Hematopoietic multipotent progenitor cell treated with erythropoietin and hydrocortisone succinate and interleukin-3 and kit ligand, for 17 days (in vitro differentiated cells): ENCODE results near the gene CORO2B.

Source experiments
- DNase-seq: peaks from one replicate; pipeline ENCODE4 v3.0.0-alpha.2; 2015; ENCODE audit warnings: low spot score

Gene CORO2B

DNA sequence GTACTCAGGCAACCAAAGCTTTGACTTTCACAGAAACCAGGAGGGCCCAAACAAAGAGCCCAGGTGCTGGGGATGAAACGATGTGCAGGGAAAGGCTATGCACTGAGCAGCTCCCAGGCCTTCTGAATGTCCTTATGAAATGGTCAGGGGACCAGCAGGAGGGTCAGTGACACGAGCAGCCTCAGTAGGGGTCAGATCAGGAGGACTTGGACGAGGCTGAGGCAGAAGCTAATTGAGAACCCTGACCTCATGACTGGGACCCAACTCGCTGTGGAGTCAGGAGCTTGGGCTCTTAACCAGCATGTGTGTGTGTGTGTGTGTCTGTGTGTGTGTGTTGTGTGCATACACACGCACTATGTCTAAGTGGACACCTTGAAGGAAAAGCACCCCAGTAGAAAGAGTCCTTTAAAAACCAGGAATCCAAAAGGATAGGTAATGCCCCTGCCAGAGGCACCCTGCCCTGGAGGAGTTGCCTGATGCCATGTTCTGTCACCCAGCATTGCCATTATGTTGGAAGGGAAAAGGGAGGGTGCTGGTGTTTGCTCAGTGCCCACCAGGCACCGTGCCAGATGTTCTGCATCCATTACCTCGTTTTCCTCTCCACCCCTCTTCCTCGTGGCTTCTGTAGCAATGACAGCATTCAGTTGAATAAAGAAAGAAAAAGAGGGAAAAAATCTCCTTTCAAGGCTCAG, 50.9 kb downstream of the CORO2B start:
- no peak for DNase-seq

DNA sequence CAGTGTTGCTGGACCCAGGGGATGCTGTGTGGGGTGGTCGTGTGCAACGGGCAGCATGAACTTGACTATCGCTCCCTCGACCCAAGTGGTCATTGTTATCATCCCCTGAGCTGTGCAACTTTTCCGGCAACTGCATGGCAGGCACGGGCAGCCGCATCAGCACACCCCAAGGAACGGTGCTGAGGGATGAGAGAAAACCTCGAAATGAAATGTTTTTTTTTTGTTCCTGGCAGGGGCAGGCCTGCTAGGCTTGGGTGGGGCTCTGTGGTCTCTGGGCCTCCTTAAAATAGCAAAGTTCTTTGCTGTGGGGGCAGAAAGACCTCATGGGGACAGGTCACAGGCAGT, 51.4 kb downstream of the CORO2B start:
- DNase-seq: no peak

DNA sequence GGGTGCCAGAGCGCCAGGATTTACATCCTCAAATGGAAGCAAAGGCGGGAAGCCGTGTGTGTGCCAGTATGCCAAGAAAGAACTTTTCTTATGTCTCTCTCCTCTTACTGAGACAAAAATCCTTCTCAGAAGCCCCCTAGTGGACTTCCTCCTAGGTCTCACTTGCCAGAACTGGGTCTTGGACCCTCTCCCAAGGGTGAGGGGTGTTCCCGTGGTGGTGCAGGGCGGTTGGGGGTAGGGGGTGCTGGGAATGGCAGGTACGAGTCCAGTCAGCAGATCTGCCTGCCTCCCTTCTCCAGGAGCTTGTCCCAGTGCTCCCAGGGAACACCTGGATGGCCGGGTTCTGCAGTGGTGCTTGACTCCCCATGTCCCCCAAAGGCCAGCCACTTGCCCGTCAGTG, 52.0 kb downstream of the CORO2B start:
- DNase-seq: no peak

DNA sequence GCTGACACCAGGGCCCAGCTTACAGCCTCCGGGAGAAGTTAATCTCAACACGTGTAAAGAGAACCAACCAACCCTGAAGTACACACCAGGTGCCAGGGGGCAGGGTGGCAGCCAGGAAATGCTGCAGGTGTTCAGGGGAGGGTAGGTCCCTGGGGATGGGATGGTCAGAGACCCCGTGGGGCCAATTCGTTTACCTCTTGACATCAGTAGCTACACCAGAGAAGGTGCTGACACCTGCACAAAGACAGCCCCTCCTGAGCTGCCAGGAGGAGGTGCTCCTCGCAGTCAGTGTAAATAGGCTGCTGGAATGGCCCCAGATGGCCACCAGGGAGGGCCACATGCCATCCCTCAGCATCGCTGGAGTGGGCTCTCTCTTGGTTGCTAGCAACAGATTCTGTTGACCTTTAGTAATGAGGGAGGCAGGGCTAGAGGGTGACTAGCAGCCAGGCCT, 52.8 kb downstream of the CORO2B start:
- no peak for DNase-seq

DNA sequence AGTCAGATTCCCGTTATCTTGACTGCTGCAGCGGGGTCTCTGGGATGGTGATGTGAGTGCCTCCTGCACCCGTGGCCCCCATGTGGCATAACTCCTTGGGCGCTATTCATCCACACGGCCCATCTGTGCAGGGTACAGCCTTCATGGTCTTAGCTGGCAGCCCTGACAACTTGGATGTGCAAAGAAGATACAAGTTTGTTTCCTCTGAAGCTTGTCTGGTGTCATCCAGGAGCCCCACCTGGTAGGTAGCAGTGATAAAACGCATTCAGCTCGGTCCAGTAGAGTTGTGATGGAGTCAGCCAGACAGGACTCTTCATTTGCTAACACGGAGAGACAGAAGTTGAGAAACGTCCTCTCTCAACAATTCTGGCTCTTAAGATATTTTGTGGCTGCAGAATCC, 53.3 kb downstream of the CORO2B start:
- no peak for DNase-seq

DNA sequence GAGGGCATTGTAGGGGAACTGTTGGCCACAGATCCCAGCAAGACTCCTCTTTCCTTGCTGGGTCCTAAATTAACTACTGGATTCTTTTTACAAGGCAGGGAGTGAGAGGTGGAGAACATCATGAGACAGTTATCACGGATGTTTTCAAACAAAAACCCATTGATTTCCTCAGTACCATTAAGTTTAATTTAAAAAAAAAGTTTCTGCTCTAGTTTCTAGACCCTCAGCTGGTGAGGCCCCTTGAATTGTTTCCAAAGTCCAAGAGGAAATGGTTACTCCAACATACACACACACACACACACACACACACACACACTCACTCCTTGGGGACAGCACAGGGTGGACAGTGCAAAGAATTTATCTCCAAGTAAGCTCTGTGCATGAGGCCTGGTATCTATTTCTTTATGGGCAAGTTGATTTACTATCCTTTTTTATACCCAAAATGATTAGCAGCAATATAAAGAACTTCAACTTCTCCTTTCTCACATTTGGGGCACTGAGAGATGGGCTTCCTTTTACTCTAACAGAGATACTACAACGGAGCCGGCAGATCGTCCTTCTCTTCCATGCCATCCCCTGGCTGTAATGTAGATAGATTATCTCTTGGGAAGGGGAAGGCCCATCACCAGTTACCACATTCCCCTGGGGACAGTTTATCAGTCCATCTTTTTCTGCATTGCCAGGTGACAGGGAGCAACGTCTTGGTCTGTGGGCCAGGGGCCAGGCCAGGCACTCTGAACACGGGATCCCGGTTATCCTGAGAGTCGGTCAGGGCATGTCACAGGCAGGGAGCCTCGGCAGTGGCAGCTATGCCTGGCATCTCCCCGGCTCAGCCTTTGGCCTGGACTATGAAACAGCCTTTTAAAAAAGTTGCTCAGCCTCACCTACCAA, 54.7 kb downstream of the CORO2B start:
- DNase-seq: no peak

DNA sequence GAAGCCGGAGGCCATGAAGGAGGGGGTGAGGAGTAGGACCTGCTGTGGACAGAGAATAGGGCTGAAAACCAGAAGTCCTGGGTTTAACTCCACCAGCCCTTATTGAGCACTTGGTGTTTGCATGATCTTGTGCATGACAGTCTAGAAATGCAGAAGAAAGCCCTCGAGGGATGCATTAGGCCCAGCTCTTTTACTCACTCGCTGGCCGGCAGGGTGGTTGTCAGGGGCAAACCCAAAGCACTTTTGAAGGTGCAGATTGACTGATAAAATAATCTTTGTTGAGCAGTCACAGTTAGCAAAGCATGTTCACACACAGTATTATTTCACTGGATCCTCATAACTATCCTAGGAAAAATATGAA, 55.3 kb downstream of the CORO2B start:
- DNase-seq: no peak

DNA sequence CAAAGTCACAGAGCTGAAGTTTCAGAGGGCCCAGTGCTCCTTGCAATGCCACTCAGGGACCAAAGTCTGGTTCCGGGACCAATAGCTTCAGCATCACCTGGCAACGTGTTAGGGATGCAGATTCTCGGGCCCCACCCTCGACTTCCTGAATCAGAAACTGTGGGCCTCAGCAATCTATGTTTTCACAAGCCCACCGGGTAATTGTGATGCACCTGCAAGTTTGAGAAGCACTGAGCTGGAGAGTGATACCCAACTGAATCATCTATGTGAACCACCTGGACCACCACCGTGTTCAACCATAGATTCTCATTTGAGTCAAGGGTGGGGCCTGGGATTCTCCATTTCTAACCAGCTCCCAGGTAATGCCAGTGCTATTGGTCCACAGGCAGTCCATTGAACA, 55.7 kb downstream of the CORO2B start:
- DNase-seq: no peak

DNA sequence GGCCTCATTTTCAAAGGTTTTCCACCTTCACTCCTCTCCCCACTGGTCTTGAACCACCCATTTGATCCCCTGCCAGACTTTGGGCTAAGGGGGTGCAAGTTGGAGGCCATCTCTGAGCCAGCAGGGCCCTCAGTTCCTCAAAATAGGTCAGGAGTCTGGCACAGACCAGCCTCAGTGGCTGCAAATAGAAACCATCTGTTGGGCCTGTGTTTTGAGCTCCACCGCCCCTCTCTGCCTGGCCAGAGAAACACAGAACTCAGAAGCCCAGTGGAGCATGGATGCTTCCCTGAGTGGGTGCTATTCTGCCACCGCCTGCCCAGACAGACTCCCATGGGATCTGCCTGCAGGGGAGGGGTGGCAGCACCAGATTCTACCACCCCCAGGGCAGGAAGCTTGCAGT, 56.3 kb downstream of the CORO2B start:
- no peak for DNase-seq

DNA sequence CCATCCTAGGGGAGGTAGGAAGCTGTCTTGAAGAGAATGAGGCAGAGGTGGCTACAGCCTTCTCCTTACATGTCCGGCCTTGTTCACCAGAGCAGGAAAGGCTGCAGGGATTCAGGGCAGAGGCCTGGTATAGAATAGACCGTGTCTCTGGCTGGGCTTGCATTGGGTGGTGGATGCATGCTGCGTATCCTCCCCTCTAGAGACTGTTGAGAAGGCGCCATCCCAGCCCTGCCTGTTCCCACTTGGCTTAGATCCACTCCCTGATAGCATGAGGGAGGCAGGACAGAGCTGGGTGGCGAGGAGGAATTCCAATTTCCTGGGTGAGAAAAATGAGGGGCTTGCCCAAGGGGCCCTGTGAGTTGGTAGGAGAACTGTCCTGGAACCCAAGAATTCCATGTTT, 57.5 kb downstream of the CORO2B start:
- no peak for DNase-seq

DNA sequence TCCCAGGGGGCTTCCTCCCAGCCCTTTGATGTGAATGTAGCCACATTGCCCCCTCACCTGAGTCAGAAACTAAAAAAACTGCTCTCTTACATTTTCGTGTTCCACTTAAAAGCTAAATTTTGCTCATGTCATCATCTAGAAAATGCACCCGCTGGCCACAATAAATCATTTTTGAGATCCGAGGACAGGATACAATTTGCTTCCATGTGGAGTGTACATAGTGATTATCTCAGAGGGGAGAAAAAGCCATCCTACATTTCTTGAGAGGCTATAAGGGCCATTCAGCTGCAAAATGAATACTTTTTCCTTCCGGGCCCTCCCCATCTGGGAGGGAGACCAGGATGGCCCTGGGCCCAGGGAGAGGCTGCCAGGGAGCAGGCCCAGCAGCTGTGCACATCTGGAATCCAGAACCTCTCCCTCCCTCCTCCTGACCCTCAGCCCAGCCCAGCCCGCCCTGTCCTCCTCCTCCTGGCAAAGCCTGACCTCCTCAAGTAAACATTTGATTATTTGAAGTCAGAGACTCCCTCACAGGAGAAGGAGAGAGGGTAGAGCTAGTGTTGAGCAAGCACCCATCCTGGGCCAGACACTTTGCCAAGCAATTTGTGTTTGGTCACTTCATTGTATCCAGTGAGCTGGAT, 59.1 kb downstream of the CORO2B start:
- no peak for DNase-seq

DNA sequence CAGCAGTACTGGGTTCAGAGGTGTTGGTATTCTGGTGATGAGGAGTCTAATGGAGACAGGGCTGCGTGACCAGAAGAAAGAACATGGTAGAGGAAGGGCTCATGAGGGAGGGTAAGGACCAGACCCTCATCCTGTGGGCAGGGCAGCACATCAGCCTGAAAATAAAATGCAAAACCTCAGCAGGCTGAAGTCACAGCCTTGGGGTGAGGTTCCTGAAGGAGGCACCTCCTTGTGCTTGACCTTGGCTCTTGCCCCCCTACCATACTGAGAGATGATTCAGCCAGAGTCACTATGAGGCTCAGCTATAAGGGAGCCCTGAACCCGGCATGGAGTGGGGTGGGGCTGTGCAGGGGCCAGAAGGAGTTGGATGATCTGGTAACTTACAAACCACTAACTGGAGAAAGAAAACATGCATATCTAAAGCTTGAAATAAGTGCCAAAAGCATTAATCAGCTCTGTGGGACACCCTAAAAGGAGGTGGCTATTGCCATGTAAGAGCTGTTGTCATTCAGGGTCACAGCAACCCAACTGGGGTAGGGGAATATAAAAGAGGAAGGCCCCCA, 60.2 kb downstream of the CORO2B start:
- no peak for DNase-seq

DNA sequence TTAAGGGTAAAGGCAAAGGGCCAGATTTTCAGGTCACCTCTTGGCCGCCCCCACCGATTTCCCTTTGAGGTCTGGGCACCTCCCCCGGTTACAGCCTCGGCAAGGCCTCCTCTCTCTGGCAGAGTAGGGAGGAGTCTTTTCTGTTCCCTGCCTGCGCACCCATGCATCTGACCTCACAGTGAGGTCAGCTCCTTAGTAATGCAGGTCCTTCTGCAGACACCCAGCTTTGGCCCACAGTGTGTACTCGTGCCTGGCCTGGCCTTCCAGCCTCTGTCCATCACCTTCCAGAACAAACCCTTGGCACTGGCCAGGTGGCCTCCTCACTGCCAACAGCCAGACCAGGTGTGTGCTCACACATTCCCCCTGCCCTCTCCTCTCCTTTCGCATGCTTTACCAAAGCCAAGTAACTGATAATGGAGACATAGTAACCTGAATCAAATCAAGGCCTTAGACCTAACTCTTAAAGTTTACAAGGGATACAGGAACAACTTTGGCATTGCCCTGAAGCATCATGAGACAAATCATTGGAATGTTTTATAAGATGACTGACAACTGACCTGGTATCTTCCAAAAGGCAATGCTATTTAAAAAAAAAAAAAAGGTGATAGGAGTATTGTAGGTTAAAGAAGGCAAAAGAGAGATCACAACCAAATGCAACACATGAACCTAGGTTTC, 61.3 kb downstream of the CORO2B start:
- DNase-seq: no peak

DNA sequence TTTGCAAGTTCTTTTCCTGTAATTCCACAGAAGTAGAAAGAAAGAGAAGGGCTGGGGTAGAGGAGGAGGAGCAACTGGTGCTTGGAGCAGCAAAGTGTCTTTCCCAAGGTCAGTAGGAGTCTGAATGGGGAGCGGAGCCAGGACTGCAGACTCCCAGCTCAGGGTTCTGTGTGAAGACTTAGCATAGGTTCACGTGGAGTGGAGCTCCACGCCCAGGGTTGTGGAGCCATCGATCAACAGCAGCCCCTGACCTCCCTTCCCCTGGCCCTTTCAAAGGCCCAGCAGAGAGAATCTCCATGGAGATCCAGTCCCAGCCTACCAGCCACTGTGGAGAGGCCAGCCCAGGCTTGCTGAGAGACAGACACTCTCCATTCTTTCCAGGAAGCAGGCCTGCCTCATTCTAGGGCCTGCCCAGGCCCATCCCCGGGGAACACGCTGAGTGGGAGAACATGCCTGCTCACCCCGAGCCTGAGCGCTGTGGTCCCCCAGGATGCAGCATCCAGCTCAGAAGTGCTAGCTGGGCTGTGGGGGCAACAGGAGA, 62.1 kb downstream of the CORO2B start:
- DNase-seq: no peak

DNA sequence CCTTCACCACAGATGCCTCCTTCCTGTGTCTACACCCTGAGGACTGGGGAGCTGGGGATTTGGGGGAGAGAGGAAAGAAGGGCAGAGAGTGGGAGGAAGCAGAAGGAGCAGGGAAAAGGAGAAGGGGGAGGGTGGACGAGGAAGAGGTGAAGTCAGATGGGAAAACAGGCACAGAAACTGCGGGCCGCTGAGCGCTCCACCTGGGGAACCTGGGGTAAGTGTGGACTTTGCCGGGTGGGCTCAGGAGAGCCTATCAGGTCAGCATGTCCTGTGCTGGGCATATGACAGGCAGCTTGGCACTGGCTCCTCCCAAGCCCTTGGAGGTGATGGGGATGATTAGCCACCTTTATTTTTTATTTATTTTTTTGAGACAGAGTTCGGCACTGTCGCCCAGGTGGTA, 62.6 kb downstream of the CORO2B start:
- no peak for DNase-seq

DNA sequence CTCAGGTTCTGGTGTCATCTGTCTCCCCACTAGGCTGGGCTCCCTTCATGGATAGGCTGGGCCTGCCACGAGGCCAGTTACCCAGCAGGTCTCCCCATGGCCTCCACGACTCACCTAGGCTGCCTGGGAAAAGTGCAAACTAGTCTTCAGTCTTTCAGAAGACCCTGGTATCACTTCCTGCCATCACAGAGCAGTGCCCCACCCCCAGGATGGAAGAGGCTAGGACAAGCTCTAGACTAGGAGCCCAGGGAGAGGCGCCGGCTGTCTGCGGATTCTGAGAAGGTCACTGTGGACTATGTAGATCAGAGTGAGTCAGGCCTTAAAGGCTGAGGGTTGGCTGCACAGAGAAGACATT, 63.7 kb downstream of the CORO2B start:
- no peak for DNase-seq

DNA sequence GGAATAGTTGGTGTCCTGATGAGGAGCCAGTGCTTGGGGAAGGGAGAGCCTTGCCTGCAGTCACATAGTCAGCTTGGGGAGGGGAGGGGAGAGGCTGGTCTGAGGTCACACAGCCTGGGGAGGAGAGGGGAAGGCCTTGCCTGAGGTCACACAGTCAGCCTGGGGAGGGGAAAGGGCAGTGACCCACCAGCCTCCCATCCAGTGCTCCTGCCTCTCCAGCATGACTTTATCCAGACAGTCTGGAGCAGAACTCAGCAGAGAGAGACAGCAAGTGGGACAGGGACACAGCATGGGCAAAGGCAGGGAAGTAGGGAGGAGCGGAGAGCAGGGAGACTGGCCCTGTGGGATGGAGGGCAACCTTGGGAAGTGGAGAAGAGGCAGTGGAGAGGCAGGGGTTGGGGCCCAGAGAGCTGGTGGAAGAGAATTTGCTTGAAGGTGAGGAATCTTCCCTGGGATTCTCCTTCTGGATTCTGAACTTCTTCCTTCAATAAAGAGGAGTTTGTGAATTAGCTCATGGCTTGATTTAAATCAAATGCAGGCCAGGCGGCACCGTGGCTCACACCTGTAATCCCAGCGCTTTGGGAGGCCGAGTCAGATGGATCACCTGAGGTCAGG, 64.5 kb downstream of the CORO2B start:
- DNase-seq: no peak

DNA sequence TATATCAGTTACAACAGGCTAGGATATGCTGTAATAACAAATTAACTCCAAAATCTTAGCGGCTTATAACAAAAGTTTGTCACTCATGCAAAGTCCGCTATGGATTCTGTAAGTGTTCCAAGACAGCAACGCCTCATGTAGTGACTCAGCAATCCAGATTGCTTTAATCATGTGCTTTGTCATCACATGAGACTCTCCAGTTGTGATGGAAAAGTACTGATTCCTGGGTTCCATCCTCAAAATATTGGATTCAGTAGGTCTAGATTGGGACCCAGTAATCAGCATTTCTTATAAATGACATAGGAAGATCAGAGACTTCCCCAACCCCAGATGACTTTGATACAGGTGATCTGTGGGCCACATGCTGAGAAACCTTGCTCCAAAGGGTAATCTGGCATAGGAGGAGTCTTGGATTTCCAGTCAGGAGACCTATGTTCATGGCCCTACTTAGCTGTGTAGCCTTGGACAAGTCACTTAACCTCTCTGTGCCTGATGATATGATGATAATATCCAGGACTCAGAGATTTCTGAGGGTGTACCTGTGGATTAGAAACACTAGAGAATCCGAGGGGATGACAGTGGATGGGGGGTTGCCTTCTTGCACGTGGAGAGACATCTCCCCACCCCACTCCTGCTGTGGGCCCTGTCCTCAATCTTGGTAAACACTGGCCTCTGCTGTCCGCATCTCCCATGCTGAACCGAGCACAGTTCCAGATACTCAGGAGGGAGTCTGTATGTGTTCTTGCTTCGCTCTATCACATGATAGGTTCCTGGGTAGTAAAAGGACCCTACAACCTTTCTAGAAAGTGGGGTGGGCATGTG, 65.5 kb downstream of the CORO2B start:
- no peak for DNase-seq

DNA sequence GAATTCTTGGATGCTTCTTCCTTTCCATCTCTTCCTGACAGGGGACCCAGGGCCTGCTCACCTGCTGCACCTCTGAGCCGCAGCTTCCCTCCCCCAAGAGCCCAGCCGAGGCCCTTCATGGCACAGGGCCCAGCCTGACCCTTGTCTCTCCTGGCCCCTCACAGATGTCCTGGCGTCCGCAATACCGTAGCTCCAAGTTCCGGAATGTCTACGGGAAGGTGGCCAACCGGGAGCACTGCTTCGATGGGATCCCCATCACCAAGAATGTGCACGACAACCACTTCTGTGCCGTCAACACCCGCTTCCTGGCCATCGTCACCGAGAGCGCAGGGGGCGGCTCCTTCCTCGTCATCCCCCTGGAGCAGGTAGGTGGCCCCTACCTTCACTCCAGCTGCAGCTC, 66.2 kb downstream of the CORO2B start:
- DNase-seq: no peak

DNA sequence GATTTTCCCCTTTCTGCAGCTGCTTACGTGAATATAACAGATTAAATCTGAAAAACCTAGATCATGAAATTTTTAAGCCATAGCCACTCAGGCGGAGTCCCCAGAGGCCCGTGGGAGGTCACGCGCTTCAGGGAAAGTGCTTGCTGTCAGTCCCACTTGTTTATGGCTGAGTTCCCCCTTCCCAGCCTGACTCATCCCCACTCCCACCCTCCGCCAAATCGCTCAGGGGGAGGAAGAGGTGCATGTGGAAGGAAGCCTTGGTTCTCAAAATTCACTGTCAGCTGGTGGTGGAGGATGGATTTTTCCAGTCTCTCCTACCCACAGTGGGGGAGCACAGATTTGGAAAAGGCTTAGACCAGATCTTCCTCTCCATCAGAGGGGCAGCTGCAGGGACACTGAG, 67.4 kb downstream of the CORO2B start:
- DNase-seq: no peak

DNA sequence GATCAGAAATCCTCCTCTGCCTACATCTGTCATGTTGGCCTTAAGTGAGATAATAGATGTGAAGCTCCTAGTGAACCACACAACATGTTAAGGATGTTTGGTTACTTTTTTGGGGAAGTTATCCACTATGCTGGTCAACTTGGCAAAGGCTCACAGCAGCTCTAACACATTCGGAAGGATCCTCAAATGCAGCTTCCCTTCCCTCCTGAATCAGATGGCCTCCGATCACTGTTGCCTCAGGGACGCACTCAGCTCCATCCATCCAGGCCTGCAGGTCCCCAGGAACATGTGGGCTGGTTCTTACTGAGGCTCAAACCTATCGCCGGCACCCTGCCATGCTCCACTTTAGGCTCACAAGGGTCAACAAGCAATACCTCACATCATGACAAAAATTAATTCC, 67.9 kb downstream of the CORO2B start:
- no peak for DNase-seq
